NCI-H2107 treated with DMSO at 0.1 percent for 48 hours (cell line): Measurements from ENCODE around the gene KRT80.
A peak's percentile ranks its signal among the peaks of the same experiment; 100 is the strongest.

Source experiments
- DNase-seq: peaks from one replicate; lab custom pipeline; 2025; ENCODE audit not compliant: unreplicated experiment; lab: John Stamatoyannopoulos, UW

KRT80 gene

DNA sequence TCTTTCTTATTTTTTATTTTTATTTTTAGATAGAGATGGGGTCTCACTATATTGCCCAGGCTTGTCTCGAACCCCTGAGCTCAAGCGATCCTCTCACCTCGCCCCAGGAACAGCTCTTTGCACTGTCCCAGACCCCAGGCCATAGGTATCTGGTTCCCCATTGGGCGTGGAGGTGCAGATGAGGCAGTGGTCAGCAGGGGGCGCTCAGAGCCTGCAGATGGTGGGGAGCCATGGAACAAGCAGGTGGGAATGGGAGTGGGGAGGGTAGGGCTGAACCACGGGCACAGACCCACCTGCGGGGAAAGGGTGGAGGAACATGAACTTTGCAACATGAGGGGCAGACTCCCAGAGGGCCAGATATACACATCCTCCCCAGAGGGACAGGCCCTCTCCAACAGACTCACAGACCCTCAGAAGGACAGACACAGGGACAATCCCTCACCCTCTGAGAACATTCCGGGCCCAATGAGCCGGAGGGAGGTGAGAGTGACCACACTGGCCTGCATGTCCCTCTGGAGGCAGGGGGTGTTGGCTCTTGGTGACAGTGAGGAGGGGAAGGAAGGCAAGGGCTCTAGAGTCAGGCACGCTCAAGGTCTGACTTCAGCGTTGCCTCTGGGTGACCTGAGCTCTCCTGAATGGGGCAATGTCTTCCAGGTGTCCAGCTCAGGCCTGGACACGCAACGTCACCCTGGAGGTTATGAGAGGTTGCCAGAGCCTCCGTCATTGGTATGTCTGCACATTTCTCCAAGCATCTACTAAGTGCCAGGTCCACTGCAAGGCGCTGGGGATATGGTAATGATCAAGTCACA, 34.9 kb downstream of the KRT80 start:
- DNase-seq = peak; percentile 62

DNA sequence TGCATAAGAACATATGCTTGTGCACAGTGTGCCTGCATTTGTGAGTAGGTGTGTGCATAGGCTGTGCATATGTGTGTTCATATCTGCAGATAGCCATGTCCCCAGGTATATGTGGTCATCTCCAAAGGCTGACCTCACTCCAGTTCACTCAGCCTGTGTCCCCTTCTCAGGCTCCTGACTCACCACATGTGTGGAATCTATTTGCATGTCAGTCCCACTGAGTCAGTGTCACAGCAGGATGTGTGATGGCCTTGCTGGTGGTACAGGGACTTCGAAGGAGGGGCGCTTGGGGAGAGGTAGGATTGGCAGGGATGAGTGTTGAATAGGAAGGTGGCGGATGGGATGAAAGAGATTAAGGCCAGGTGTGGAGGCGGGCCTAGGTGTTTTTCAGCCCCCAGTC, 35.5 kb downstream of the KRT80 start:
- no peak for DNase-seq

DNA sequence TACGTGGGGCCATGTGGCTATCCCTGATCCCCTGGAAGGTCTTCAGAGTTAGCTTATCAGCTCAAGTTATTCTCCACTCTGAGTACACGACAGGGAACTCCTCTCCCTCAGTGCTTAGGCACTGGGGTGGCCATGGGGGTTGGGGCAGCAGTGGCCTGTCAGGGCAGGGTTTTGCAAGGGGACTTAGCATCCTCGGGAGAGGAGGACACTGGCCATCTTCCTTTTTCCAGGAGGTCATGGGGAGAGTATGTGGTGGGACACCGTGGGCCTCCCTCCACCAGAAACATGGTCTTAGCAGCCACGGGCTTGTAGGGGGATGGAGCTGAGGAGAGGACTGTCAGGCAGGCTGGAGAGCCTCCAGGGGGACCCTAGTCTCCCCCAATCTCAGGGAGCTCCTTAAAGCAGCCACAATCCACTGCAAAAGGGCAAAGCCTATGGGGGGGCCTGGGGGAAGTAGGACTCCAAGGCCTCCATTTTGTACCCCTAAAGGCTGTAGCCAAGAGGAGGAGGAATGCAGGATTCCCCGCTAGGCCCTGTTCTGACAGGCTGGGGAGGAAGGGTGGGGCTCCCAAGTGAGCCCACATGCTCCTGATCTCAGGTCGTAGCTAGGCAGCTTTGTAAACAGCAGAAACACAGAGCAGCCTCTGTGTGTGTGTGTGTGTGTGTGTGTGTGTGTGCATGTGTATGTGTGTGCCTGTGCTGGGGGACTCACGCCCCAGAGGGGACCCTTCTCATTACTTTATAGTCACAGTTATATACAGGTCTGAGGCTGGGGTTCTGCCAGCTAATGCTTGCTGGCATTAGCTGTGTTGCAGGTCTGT, 36.6 kb downstream of the KRT80 start:
- no peak for DNase-seq

DNA sequence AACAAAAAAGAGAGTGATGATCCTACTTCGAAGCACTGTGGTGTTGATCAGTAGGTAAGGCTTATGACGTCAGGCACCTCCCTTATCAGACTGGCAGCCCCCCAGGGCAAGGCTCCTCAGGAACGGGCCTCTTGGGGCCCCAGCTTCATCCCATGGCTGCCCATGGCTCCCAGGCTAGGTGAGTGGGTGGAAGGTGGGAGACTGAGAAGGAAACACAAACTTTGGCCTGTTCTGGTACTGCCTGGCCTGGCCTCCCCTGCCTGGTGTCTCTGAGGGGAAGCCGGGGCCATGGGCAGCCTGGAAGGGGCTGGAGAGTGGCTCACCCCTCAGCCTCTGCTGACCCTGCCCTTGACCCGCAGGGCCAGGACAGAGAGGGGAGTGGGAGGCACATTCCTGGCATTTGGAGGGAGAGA, 38.9 kb downstream of the KRT80 start:
- DNase-seq = no peak

- DNase-seq = no peak
These were observed 39.7 kb downstream of the KRT80 start for GRCh38 chr12:52151837-52152783.

- no peak for DNase-seq
These were observed 40.5 kb downstream of the KRT80 start for GRCh38 chr12:52151153-52151836.

DNA sequence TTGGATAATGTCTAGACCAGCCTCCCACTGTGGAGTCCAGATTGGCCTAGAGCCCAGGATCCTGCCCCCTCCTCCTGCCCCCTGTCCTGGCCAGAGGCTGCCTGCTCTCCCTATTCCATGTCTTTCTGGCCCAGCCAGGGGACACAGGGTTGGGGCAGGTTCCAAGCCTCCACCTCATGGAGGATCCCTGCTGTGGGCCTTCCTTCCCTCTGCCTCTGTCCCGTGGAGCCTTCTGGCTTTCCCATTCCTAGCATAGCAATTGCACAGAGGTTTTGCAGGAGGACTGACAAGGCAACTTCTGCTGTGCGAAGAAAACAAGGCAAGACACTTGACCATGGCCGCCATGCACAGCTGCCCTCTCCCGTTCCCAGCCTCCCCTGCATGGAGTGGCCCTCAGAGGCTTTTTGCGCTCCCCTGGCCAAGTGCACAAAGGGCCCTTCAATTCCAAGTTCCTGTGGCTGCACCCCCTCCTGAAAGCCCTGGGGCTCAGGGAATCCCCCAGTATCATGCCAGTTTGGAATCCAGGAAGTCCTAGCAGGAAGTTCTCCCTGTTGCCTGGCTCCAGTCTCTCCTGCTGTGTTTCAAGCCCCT, 42.1 kb downstream of the KRT80 start:
- DNase-seq = no peak

- DNase-seq = no peak
These were observed 42.6 kb downstream of the KRT80 start for GRCh38 chr12:52149182-52149641.

DNA sequence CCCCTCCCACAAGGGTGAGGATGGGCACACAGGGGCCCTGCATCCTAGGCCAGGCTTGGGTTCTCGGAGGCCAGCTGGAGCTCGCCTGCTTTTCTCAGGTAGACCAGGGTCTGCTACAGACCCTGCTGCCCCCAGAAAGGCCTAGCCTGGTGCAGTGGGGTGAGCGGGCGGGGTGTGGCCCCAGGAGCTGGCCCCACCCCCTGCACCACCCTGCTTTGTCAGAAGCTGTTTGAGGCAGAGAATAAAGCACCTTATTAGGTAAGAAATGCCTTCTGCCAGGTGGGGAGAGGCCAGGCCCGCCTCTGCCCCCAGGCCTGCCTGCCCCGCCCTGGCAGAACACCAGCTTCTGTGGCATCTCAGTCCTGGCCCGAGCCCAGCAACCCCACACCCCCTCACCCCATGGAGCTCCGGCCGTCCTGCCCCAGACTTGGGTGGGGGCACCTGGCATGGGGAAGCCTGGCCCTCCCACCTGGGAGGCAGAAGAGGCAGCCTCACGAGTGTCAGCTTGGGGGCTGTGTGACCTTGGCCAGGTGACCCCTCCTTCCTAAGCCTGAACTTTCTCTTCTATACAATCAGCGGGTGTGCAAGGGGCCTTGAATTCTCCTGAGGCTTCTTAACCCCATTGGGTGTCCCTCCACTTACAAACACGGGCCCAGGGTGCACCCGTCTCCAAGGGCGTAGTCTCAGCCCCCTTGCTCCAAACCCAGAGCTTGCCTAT, 43.2 kb downstream of the KRT80 start:
- no peak for DNase-seq

DNA sequence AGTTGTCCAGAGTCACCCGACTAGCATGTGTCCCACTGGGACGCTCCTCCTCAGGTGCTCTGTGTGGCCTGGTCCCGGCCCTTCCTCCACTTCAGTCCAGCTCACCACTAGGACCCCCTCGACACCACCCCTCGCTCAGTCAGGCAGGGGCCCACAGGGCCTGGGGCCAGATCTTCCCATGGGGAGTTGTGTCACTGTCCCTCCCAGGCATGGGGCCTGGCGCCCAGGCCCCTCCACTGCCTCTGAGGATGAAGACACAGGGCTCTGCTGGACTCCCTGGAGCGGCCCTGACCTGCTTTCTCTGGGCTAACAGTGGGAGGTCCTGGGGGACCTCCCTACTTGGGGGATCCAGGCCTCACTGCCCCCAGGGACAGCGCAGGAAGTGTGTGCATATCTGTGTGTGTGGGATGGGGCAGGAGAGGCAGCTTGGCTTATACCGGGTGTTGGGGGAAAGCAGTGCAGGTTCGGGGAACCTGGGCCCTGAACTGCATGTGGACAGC, 43.8 kb downstream of the KRT80 start:
- no peak for DNase-seq

GRCh38 chr12:52147367-52147963, 44.3 kb downstream of the KRT80 start:
- no peak for DNase-seq

DNA sequence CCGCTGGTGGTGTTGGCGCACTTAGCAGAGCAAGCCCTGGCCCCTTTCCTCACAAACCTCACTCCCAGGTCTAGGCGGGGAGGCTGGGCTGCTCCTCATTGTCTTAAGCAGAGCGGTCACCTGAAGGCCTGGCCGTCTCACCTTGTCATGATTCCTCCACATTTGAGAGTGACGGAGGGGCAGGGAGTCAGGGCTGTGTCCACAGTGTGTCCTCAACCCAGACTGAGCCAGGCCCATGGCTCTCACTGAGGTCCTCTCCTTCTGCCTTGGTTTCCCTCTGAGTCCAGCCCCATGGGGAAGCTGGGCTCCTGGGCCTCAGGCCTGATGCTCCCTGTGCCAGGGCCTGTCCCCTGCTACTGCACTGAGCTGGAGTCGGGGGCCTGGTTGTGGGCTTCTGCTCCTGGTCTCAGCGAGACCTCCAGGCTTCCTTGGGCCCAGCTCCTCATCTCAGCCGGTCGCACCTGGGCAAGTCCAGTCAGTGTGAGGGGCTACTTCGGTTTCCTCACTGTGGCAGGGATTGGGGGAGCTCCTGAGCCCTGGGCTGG, 44.9 kb downstream of the KRT80 start:
- no peak for DNase-seq

- DNase-seq = no peak
These were observed 45.6 kb downstream of the KRT80 start for GRCh38 chr12:52146089-52146821.

GRCh38 chr12:52145228-52146088, 46.4 kb downstream of the KRT80 start:
- DNase-seq = no peak

DNA sequence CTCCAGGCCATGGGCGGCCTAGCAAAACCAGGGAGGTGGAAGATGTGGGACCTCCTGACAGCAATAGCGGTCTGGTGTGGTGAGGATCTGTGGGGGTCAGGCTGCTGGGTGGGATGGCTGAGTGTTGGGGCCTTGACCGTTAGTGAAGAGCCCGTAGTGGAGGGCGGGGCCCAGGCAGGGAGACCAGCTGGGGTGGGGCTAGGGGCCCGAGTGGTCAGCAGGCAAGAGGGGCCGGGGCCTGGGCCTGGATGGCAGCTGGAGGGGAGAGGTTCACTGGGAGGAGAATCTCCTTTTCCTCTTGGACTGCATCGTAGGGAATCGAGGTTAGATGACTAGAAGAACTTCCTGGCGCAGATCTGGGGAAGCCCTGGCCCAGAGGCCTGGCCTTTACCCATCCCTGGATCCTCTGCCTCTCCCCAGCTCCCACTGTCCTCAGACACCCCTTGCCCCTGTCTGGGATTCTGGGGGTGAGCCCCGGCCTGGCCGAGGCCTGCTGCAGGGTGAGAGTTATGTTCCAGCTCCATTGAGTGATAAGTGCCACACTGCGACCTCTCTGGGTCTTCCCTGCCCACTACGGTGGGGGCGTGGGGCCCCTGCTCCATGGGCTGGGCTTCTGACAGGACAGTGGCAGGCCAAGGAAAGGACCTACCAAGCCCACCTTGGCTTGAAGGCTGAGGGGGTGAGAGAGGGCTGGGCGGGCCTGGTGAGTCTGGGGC, 47.1 kb downstream of the KRT80 start:
- no peak for DNase-seq

DNA sequence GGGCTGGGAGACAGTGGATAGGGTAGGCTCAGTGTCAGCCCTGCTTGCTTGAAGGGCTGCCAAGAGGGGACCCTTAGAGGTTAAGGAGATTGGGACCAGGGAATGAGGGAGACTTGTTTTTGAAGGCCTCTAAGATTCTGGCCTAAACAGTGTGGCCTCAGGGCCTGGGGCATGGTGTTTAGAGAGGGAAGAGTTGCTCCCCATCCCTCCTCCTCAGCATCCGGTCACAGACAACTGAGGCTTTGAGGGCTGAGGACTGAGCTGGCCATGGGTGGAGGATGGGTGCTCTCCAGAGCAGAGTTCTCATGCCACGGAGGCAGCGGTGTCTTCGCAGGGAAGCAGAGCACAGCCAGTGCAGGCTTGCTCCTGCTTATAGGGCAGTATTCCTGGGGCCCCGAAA, 49.4 kb downstream of the KRT80 start:
- no peak for DNase-seq
